GM21619 (cell line): ENCODE results near the gene FLRT1.

ENCODE experiments used
- ATAC-seq: cut with Tn5 transposase; IDR thresholded peaks from one replicate; pipeline ENCODE4 v1.9.1; 2021; ENCODE audit not compliant: unreplicated experiment

FLRT1 gene

DNA sequence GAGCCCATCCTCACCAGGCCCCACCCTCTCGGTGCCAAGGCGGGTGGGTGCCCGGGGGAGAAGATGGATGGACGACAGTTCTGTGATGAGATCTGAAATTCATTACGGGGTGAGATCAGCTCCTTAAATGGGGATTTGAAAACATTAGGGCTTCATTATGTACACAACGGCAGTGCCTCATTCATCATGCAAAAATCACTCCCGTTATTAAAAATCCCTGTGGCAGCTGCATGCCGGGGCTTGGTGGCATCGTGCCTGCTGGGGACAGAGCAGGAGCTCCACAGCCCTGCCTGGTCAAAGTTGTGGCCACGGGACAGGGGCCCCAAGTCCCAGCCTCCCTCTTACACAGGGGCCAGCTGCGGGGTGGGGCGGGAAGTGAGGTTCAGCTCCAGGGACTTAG is 29.3 kb upstream of the FLRT1 start:
- ATAC-seq, result no peak

DNA sequence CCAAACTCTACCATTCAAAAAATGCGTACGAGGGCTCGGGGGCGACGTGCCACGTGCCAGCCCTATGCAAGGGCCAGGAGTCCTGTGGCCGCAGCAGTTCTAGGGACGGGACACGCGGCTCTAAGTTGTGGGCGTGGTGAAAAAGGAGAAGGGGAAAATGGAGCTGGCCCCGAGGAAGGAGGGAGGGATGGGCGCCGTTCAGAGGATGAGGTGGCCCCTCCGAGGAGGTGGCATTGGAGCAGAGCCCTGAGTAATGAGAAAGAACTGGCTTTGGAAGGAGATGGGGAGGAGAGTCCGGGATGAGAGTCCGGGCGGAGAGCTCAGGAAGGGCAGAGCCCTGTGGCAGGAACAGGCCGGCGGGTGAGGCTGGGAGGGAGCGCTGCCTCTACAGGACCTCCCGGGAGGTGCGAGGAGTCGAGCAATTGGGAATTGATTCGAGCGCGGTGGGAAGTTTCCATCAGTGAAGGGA is 28.5 kb upstream of the FLRT1 start:
- ATAC-seq, result no peak

GRCh38 chr11:64007629-64008282 is 28.0 kb upstream of the FLRT1 start:
- ATAC-seq, result no peak

DNA sequence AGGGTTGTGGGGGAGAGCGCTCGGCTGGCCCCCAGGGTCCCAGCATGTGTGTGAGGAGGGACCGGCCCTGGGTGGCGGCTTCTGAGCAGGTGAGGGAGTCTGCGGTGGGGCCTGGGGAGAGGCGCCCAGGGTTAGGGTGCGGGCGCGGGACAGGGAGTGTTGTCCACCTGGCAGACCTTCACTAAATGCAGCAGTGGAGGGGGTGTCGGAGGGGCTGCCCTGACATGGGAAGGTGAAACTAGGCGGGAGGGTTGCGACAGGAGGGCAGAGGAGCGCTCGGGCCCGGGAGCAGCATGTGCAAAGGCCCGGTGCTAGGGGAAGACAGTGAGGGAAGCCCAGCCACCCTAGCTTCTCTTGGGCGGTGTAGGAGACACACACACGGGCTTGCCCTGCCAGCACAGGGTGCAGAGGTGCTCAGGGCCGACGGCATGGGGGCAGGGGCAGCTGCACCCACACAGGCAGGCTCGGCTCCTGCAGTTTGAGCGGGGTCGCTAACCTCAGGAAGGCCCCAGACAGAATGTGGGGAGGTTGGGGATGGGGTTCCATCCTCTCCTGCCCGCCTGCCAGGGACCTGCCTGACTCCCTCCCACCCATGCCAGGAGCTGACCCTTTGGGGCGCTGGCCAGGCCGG is 27.3 kb upstream of the FLRT1 start:
- ATAC-seq, result no peak

DNA sequence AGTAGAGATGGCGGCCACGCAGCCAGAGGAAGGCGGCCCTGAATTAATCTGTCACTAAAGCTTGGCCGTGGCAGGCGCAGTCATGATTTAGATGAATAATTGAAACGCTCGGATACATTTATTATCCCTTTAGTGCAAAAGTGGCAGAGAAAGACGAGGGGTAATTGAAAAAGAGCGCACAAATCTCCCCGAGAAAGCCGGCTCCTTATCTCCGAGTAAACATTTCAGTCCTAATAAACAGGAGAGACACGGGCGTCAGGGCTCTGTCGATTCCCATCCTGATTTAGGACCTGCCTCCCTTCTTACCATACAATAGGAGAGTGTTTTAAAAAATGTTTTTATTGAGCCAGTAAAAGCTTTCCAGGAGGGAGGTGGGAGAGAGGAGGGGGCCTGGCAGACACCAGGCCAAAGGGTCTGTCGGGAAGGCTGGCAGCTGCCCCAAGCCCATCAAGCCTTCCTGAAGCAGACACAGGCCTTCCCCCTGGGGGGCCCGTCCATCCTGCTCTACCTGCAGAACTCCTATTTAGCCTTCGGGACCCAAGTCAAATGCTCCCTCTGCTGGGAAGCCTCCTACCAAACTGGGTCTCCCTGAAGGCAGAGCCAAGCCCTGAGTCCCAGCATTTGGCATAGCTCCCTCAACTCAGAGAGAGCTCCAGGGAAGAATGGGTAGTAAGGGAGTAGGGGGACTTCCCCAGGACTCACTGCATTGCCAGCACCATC is 26.7 kb upstream of the FLRT1 start:
- no peak for ATAC-seq

DNA sequence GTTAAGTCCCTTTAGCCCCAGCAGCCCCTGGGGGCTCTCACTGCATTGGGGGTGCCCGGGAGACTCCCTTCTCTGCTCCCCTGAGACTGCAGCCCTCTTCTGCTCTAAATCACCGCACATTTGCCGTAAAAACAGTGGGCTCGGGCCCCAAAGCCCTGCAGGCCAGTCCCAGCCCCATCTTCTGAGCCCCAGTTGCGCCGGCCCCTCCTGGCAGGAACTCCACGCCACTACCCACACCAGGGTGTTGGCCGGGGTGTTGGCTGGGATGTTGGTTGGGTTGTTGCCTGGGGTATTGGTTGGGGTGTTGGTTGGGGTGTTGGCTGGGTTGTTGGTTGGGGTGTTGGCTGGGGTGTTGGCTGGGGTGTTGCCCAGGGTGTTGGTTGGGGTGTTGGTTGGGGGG is 26.0 kb upstream of the FLRT1 start:
- ATAC-seq, result no peak

- no peak for ATAC-seq
These were observed 24.9 kb upstream of the FLRT1 start for GRCh38 chr11:64010783-64011182.

- no peak for ATAC-seq
These were observed 24.4 kb upstream of the FLRT1 start for GRCh38 chr11:64011371-64011770.

- no peak for ATAC-seq
These were observed 22.4 kb upstream of the FLRT1 start for GRCh38 chr11:64013141-64013896.

DNA sequence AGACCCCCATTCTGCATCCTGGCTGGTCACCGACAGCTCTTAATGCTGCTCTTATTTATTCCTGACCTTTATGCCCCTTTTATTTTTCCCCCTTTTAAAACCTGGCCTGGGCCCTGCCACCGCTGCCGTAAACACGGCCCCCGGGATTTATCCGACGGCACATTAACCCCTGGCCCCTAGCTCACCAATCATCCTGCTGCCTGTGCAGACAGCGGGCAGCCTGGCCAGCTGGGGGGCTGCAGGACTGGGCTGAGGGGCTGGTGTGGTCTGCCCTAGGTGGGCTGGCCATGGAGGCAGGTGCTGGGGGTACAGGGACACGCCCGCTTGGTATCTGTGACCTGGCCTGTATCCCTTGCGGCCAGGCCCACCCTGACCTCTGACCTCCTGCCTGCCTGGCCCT is 21.4 kb upstream of the FLRT1 start:
- ATAC-seq, result no peak

- ATAC-seq, result no peak
These were observed 20.2 kb upstream of the FLRT1 start for GRCh38 chr11:64015510-64015909.

- no peak for ATAC-seq
These were observed 19.5 kb upstream of the FLRT1 start for GRCh38 chr11:64015935-64016845.

DNA sequence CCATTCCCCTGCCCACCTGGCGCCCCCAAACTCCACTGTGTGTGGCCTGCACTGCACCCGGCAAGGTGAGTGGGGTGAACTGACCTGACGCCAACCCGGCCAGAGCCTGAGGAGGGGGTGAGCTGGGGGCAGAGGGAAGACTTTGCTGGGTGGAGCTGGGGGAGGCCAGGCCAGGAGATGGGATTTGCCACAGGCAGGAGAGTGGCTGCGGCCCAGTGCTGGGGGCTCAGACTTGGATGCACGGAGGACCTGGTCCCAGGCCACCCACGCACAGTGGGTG is 17.8 kb upstream of the FLRT1 start:
- ATAC-seq, result no peak

DNA sequence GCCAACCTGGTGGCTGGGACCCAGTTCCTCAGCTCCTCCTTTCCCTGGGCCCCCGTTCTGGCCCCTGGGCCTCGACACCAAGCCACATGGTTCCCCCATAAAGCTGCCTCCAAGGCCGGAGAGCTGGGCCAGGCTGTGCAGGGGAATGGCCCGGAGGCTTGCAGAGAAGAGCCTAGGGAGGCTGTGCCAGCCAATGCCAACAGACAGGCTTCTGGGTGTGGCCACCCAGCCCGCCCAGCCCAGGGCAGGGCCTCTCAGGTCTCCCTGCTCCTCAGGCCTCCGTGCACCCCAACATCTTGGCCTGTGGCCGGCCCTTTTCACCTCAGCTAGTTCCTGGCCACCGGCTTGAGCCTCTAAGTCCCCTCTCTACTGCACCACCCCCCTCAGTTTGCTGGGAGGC is 17.4 kb upstream of the FLRT1 start:
- no peak for ATAC-seq

- no peak for ATAC-seq
These were observed 16.4 kb upstream of the FLRT1 start for GRCh38 chr11:64019106-64020037.

GRCh38 chr11:64020976-64021756 is 14.6 kb upstream of the FLRT1 start:
- no peak for ATAC-seq

DNA sequence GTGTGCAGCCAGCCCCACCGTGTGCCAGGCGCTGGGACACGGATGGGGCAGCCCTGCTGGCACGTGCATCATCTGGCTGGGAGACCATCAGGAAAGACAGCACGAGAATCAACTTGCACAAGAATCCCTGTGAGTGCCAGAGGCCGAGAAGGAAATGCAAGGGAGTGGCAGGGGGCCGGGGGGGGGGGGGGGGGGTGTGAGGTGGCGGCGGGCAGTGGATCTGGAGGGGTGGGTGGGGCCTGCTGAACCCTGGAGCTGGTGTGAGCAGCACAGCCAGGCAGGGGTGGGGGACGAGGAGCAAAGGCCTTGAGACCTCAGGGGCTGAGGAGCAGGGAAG is 14.0 kb upstream of the FLRT1 start:
- no peak for ATAC-seq

- ATAC-seq, result no peak
These were observed 13.5 kb upstream of the FLRT1 start for GRCh38 chr11:64022125-64022784.
